Breast epithelium (tissue), 4 donors: Measurements from ENCODE around the gene DYNC1I2. TPM values are rescaled to one million over a fixed set of nuclear protein-coding genes. Genes with fewer than 3 reads are reported as not detected.

Experiments used
- DNase-seq, 2 donors: peaks; one replicate each; pipeline ENCODE4 v3.0.0-alpha.2; 2019; ENCODE audit warnings: low spot score in 2 of 2
- H3K27ac ChIP-seq, 2 donors: fragments of 200-600 bp; sonication (generic) in 1 of 2; one replicate each; pipeline ENCODE4 v1.5.1; 2016 to 2019; ENCODE audit warnings: mild to moderate bottlenecking in 1 of 2
- H3K27me3 ChIP-seq, 2 donors: fragments of 200-600 bp; sonication (generic) in 1 of 2; one replicate each; pipeline versions ENCODE4 v1.5.1 to v1.6.0; 2017 to 2019; ENCODE audit warnings: control low read depth in 1 of 2, mild to moderate bottlenecking in 1 of 2
- H3K36me3 ChIP-seq: fragments of 200-600 bp; one replicate; pipeline ENCODE4 v1.5.1; 2019
- H3K4me1 ChIP-seq, 2 donors: fragments of 200-600 bp; sonication (generic); one replicate each; pipeline ENCODE4 v1.5.1; 2016 to 2019; ENCODE audit warnings: control low read depth in 1 of 2
- H3K4me3 ChIP-seq, 3 donors: fragments of 200-600 bp; sonication (generic); 1 replicate in 2 of 3; 2 replicates in 1 of 3; pipeline ENCODE4 v1.5.1; 2016 to 2019; ENCODE audit warnings: mild to moderate bottlenecking in 3 of 3, moderate library complexity in 2 of 3
- H3K9me3 ChIP-seq, 2 donors: fragments of 200-600 bp; sonication (generic) in 1 of 2; one replicate each; pipeline ENCODE4 v1.5.1; 2016 to 2019; ENCODE audit warnings: control low read depth in 1 of 2
- CTCF ChIP-seq, 3 donors: fragments of 450-650 bp; IDR thresholded peaks; one replicate each; pipeline ENCODE4 v1.5.1; 2016 to 2017; ENCODE audit warnings: antibody characterized with exemption in 3 of 3, mild to moderate bottlenecking in 3 of 3, moderate library complexity in 3 of 3
- POLR2A ChIP-seq: fragments of 450-650 bp; IDR thresholded peaks from one replicate; pipeline ENCODE4 v1.6.1; 2016; ENCODE audit warnings: antibody characterized with exemption, mild to moderate bottlenecking, moderate library complexity
- POLR2AphosphoS5 ChIP-seq, 3 donors: sonication (generic); formaldehyde crosslinking; IDR thresholded peaks; one replicate each; pipeline ENCODE4 v1.6.1; 2017; ENCODE audit warnings: antibody characterized with exemption in 3 of 3
- intact Hi-C: fragments of 100-400 bp; cut with DNase I; formaldehyde crosslinking; loops from one replicate; pipeline ENCODE4 v1.15.1; 2023; ENCODE audit warnings: low total_unique reads
- total RNA-seq, 3 donors: library from RNA; depleted of rRNA; stranded (reverse); fragments of >200 nt; gene quantifications; one replicate each; pipeline ENCODE4 v1.1.0, GENCODE V29; 2016

The DYNC1I2 gene
- total RNA-seq, 3 donors from 2014 or later: 98.9 to 126 (median 125) TPM

GRCh38 chr2:171712051-171712450, 24.8 kb downstream of the DYNC1I2 start:
- no peaks in the 10 kb centered on the region for H3K4me1 ChIP-seq
- H3K9me3 ChIP-seq: no peaks in the 10 kb centered on the region
- H3K36me3 ChIP-seq: no peaks in the 10 kb centered on the region
- TF ChIP-seq POLR2A (no peak), POLR2AphosphoS5 (IDR thresholded peaks at IDR 0.05) (no peak), CTCF (IDR thresholded peaks at IDR 0.05) (no peak)
- H3K27ac ChIP-seq: peak overlapping the region in 1 of 2 donors; percentile 5
- intact Hi-C loops: no loop called here
- H3K4me3 ChIP-seq: no peak overlapping the region
- DNase-seq: no peak
- H3K27me3 ChIP-seq: no peaks in the 10 kb centered on the region

GRCh38 chr2:171718720-171719119, 31.5 kb downstream of the DYNC1I2 start:
- Histone ChIP-seq H3K4me1 (no peaks in the 10 kb centered on the region), H3K27ac (no peak overlapping the region), H3K27me3 (no peaks in the 10 kb centered on the region), H3K36me3 (no peaks in the 10 kb centered on the region), H3K9me3 (no peaks in the 10 kb centered on the region), H3K4me3 (no peak overlapping the region)
- intact Hi-C loops: no loop called here
- DNase-seq: no peak
- TF ChIP-seq POLR2AphosphoS5 (IDR thresholded peaks at IDR 0.05): no peak
- no peak for TF ChIP-seq CTCF (IDR thresholded peaks at IDR 0.05)
- TF ChIP-seq POLR2A: no peak

GRCh38 chr2:171719660-171720059, 32.4 kb downstream of the DYNC1I2 start:
- DNase-seq: no peak
- Histone ChIP-seq H3K4me1 (no peaks in the 10 kb centered on the region), H3K4me3 (no peak overlapping the region), H3K9me3 (no peaks in the 10 kb centered on the region), H3K27me3 (no peaks in the 10 kb centered on the region), H3K27ac (no peak overlapping the region), H3K36me3 (no peaks in the 10 kb centered on the region)
- intact Hi-C loops: no loop called here
- TF ChIP-seq POLR2A (no peak), POLR2AphosphoS5 (IDR thresholded peaks at IDR 0.05) (no peak), CTCF (IDR thresholded peaks at IDR 0.05) (no peak)

DNA sequence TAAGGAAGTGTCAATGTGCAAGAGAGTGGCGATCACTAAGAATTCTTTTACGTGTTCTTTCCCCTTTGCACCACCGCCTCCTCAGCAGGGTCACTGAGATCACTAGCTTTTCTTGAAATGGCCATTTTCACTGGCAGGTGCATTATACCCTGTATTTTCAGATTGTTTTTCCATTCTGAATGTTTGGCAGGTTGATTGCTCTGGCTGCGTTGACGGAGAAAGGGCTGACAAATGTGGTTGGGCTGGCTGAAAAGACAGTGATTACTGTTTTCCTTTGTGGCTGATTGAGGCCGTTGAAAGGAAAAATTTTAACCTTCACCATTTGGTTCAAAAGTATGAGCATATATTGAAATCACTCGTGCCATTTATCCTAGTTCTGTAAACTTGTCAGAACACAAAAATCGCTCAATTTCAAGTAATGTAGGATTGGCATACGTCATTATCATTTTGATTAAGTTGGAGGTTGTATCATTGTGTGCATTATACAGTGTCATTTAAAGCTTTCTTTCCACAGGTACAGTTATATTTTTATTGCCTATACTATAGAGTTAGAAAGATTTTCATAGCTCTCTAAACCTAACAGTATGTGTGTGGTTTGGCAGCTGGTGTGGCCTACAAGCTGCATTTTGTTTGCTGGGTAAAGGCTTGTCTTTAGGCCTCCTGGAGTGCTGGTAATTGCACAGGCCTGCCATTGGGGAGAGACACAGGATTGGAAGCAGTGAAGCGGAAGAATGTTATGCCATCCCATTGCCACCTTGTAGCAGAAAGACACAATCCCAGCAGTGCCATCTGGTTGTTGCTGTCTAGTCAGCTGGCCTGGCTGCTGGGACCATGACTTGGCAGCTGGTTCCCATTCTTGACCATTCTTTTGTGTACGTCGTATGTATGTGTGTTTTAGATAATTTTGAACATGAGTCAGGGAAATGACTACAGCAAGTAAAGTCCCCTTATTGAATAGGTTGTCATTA, 36.7 kb downstream of the DYNC1I2 start:
- H3K27ac ChIP-seq: no peak overlapping the region
- no peaks in the 10 kb centered on the region for H3K9me3 ChIP-seq
- intact Hi-C loops: no loop called here
- peaks cover 3% of the 10 kb centered on the region for H3K36me3 ChIP-seq
- no peak for DNase-seq
- no peak overlapping the region for H3K4me3 ChIP-seq
- no peaks in the 10 kb centered on the region for H3K27me3 ChIP-seq
- no peaks in the 10 kb centered on the region for H3K4me1 ChIP-seq
- no peak for TF ChIP-seq POLR2A
- TF ChIP-seq POLR2AphosphoS5 (IDR thresholded peaks at IDR 0.05): no peak
- TF ChIP-seq CTCF (IDR thresholded peaks at IDR 0.05): no peak

DNA sequence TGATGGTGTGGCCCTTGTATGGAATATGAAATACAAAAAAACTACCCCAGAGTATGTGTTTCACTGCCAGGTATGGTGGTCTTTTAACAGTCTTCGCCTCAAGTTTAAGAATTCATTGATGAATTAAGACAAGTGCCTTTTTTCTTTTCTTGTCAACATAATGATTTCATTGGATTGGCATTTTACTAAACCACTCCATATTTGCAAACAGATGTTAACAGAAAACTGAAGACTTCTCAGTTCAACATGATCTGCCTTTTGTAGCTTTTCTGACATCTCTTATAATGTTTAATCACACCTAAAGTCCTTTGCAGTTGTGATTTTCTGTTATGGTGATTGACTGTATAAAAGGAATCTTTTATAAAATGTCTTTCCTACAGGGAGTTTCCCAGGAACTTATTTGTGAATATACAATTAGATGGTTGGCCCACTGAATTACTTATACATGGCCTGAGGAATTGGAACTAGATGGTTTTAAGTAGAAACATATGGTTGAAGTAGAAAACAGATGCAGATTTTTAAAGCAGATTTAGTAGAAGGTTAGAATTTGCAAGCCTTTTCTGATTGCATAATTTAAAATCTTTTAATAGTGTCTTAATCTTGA, 39.7 kb downstream of the DYNC1I2 start:
- Histone ChIP-seq H3K4me1 (no peaks in the 10 kb centered on the region), H3K36me3 (peaks cover 3% of the 10 kb centered on the region), H3K27me3 (no peaks in the 10 kb centered on the region), H3K9me3 (no peaks in the 10 kb centered on the region), H3K27ac (no peak overlapping the region), H3K4me3 (no peak overlapping the region)
- no peak for DNase-seq
- intact Hi-C loops: no loop called here
- no peak for TF ChIP-seq POLR2AphosphoS5 (IDR thresholded peaks at IDR 0.05)
- no peak for TF ChIP-seq POLR2A
- TF ChIP-seq CTCF (IDR thresholded peaks at IDR 0.05): no peak
